DOHH2 (cell line): Measurements from ENCODE around the gene SEC14L1.

ENCODE experiments used
- CTCF ChIP-seq: fragments of 200-600 bp; sonication (generic); IDR thresholded peaks from one replicate; pipeline ENCODE4 v1.5.1; 2014; ENCODE audit warnings: antibody characterized with exemption, mild to moderate bottlenecking, low read depth, low read length; ENCODE audit not compliant: poor library complexity, severe bottlenecking
- EZH2phosphoT487 ChIP-seq: fragments of 200-600 bp; sonication (generic); IDR thresholded peaks from 2 replicates; pipeline ENCODE4 v1.6.1; 2017; ENCODE audit warnings: borderline replicate concordance, mild to moderate bottlenecking, antibody characterized with exemption, low read length, moderate library complexity, mixed read lengths

DNA sequence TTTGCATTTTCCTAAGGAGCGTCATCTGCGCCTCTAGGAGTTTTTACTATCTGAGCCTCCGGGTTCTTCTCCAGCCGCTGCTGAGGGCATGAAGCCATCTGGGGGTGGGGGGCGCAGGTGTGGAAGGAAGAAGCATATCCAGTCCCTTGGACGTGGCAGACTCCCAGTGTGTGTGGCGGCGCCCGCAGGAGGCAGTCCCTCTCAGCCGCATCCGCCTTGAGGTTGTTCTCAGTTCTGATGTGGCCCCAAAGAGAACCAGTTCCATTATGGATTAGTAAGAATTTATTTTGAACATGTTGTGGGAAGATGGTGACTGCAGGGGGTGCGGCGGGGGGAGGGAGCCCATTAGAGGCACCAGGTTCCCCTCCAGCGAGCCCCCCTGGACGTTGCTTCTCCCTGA lies 100.2 kb downstream of the SEC14L1 start:
- TF ChIP-seq CTCF, result no peak
- TF ChIP-seq EZH2phosphoT487, result no peak
